Measurements from ENCODE around the gene TFDP1.

The TFDP1 gene

DNA sequence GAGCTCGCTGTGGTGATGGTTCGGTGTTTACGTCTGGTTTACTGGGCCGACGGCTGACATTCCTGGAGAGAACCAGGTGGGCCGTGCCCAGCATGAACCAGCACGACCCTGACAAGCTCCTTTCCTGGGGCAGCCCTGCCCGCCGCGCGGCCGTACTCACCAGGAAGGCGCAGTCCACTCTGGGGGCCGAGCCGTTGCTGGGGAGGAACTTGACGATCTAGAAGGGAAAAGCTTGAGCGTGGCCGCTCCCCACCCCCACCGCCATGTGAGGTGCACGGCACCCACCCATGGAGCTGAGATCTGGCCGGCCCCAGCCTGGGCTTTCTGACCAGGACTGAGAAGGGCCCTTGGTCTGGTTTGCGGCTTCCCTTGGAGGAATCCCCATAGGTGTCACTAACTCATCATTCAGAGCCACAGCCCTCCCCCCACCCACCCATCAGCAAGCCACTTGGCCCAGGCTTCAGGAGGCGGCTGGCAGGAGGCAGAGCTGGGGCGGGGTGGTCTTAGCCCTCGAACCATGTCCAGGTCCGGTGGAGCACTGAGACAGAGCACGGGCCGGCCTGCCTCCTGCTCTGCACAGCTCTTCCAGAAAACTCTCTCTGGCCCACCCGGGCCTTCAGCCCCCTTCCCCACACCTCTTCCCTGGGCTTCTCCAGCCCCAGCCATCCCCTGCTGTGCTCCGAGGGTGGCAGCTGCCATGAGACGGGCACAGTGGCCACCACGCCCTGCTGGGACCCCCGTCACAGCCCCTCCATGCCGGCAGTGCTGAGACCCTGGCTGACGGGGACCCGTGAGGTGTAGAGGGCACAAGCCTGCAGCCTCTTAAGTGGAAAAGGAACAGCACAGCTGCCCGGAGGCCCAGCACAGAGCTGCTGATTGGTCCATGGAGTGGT is 67.2 kb downstream of the TFDP1 start:
- no peak overlapping the region for H3K4me3 ChIP-seq (ENCODE audit: low read length)
- no peak for DNase-seq (ENCODE audit: low read depth)
- TF ChIP-seq, protein P1, sequence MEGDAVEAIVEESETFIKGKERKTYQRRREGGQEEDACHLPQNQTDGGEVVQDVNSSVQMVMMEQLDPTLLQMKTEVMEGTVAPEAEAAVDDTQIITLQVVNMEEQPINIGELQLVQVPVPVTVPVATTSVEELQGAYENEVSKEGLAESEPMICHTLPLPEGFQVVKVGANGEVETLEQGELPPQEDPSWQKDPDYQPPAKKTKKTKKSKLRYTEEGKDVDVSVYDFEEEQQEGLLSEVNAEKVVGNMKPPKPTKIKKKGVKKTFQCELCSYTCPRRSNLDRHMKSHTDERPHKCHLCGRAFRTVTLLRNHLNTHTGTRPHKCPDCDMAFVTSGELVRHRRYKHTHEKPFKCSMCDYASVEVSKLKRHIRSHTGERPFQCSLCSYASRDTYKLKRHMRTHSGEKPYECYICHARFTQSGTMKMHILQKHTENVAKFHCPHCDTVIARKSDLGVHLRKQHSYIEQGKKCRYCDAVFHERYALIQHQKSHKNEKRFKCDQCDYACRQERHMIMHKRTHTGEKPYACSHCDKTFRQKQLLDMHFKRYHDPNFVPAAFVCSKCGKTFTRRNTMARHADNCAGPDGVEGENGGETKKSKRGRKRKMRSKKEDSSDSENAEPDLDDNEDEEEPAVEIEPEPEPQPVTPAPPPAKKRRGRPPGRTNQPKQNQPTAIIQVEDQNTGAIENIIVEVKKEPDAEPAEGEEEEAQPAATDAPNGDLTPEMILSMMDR (conservative IDR thresholded peaks at IDR 0.05; ENCODE audit: low read depth, low read length): no peak

DNA sequence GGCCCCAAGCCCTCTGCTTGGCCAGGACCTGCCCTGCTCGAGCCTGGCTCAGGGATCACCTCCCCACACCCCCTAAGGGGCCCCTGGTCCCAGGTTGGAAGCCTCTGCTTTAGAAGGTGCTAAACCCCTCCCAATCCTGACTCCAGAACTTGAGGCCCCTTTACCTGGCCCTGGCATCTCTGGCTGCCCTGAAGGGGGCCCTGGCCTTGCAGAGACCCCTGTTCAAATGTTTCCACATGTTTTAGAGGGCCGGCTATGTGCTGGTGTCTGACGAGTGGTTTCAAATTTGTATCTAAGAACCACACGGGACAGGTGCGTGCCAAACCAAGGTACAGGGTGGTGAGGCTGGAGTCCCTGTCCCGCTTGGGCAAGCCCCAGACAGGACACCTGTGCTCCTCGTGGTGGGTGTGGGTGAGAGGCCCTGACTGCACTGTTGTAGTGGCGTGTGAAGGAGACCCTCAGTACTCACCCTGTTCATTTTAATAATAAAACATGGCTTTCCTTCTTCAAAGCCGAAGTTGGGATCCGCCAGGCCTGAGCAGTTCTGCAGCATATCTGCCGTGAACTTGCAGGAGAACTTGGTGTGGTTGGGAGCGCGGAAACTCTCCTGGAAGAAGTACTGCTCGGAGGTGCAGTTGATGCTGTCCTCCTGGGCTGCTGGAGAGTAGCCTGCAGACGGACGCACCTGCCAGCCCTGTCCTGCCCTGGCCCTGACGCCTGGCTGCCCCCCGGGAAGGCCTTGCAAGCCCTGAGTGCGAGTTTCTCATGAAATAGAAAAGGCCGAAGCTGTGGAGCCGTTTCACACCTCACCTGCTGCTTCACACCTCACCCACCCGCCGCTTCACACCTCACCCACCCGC is 68.1 kb downstream of the TFDP1 start:
- no peak for DNase-seq (ENCODE audit: low read depth)
- no peak overlapping the region for H3K4me3 ChIP-seq (ENCODE audit: low read length)
- TF ChIP-seq, protein P1 (conservative IDR thresholded peaks at IDR 0.05; ENCODE audit: low read depth, low read length): no peak

DNA sequence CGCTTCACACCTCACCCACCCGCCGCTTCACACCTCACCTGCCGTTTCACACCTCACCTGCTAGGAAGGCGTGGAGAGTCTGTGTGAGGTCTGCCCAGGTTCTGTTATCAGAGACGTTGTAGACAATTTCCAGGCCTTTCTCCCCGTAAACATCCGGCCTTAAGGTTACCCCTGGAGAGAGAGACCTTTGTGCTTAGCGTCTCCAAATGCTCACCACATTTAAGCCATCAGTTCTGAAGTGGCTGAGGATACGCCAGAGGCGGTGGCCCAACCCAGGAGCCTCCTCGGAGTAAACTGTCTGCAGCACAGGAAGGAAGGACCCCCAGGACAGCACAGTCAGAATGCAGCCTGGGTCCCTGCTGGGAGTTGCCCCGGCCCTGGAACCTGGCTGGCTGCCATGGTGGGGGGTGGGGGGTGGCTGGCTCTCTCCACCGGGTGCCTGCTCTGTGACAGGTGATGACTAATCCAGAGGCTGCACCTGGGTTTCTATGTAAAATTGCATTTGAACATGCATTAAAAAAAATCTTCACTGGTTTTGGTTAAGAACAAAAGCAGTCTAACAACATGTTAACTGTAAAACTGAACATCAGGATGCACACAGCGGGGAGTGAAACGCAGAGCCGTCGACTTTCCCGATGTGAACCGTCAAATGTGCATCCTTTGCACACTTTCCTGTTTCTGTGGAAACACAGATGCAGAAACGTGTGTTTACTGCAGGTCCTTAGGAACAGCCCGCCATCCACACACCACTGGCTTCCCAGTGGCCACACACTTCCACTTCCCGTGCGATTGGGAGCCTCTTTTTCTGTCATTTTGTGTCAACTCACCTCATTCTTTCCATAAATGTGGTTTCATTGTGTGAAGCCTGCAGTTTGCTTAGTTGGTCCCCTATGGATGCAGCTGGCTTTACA is 69.0 kb downstream of the TFDP1 start:
- TF ChIP-seq, protein P1 (conservative IDR thresholded peaks at IDR 0.05; ENCODE audit: low read depth, low read length): no peak
- H3K4me3 ChIP-seq (ENCODE audit: low read length): no peak overlapping the region
- DNase-seq (ENCODE audit: low read depth): no peak

DNA sequence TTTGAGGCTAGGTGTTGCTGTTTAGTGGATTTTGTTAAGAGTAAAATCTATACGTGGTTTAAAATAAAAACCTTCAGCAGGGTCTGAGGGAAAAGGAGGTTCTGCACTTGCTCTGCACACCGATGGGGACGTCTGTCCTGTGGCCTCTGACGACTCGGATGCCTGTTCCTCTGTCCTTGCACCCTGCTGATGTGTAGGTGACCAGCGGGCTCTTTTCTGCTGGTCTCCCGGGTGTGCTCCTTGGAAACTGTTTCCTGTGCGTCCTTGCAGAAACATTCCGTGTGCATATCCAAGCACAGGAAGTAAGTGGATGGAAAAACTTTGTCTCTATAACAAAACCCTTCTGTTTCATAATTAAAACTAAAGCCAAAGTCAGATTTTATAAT is 69.6 kb downstream of the TFDP1 start:
- DNase-seq (ENCODE audit: low read depth): no peak
- H3K4me3 ChIP-seq (ENCODE audit: low read length): no peak overlapping the region
- TF ChIP-seq, protein P1 (conservative IDR thresholded peaks at IDR 0.05; ENCODE audit: low read depth, low read length): no peak

DNA sequence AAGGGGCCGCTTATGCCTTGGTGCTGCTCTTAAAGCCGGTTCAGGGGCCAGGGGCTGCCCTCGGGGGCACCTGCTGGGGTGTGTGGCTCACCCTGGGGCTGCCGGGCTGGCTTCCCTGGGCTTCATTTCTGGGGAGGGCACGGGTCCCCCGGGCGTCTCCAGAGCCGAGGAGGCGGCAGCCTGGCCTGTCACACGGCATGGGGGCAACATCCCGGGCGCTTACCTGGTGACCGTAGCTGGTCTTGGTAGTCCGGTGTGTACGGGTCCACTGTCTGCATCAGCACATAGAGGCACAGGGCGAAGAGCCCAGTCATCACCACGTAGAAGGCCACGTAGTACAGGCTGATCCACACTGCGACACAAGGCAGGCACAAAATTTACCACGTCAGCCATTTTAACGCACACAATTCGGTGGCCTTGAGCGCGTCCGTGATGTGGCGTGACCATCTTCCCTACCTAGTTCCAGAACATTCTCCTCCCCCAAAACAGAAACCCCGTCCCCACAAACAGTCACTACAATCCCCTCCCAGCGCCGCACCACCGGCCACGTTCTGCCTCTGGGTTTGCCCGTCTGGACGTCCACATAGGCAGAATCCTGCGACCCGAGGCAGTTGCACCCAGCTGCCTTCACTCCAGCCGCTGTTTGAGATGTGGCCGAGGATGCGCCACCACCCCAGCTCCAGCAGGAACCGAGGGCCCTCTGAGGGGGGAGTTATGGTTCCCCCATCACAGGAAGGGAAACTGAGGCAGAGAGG is 70.2 kb downstream of the TFDP1 start:
- DNase-seq (ENCODE audit: low read depth): no peak
- no peak overlapping the region for H3K4me3 ChIP-seq (ENCODE audit: low read length)
- TF ChIP-seq, protein P1 (conservative IDR thresholded peaks at IDR 0.05; ENCODE audit: low read depth, low read length): no peak

Data from retinal pigment epithelial cell (primary cell).